H54 (cell line): ENCODE results near the gene ZSWIM6.
A peak's percentile ranks its signal among the peaks of the same experiment; 100 is the strongest.

ENCODE experiments used
- DNase-seq: peaks from one replicate; pipeline ENCODE4 v3.0.0; 2011; ENCODE audit warnings: low spot score, mixed read lengths; ENCODE audit not compliant: insufficient read length
- FAIRE-seq: peaks from 3 replicates; lab custom pipeline; 2011; peaks lifted over from hg19 to GRCh38; lab: Jason Lieb, UNC
- POLR2A ChIP-seq: IDR thresholded peaks from 2 replicates; pipeline ENCODE4 v1.6.1; 2011; ENCODE audit warnings: low read depth, mild to moderate bottlenecking, low read length

The ZSWIM6 gene

GRCh38 chr5:61351733-61352132, 19.7 kb downstream of the ZSWIM6 start:
- DNase-seq (no peak), FAIRE-seq (no peak)
- no peak for TF ChIP-seq POLR2A

- no peak for FAIRE-seq
- DNase-seq = no peak
- TF ChIP-seq POLR2A = no peak
These were observed 20.1 kb downstream of the ZSWIM6 start for GRCh38 chr5:61352180-61352579.

- TF ChIP-seq POLR2A = no peak
- no peak for FAIRE-seq
- DNase-seq = no peak
These were observed 20.6 kb downstream of the ZSWIM6 start for GRCh38 chr5:61352612-61353156.

GRCh38 chr5:61353293-61353692, 21.2 kb downstream of the ZSWIM6 start:
- FAIRE-seq = no peak
- TF ChIP-seq POLR2A = no peak
- DNase-seq = no peak

- DNase-seq (no peak), FAIRE-seq (no peak)
These were observed 22.1 kb downstream of the ZSWIM6 start for GRCh38 chr5:61354199-61354598.

GRCh38 chr5:61357745-61358144, 25.7 kb downstream of the ZSWIM6 start:
- DNase-seq (no peak), FAIRE-seq (no peak)
- TF ChIP-seq POLR2A = no peak

More at GRCh38 chr5:61354199-61354598, 22.1 kb downstream of the ZSWIM6 start:
- TF ChIP-seq POLR2A = no peak

- FAIRE-seq = no peak
- TF ChIP-seq POLR2A = no peak
- DNase-seq = no peak
These were observed 30.8 kb downstream of the ZSWIM6 start for GRCh38 chr5:61362796-61363368.

GRCh38 chr5:61363401-61364114, 31.5 kb downstream of the ZSWIM6 start:
- DNase-seq = no peak
- no peak for TF ChIP-seq POLR2A
- no peak for FAIRE-seq

- no peak for TF ChIP-seq POLR2A
- FAIRE-seq (no peak), DNase-seq (no peak)
These were observed 34.6 kb downstream of the ZSWIM6 start for GRCh38 chr5:61366497-61367240.

GRCh38 chr5:61370506-61370905, 38.4 kb downstream of the ZSWIM6 start:
- FAIRE-seq (no peak), DNase-seq (no peak)
- TF ChIP-seq POLR2A = no peak

GRCh38 chr5:61371474-61371873, 39.4 kb downstream of the ZSWIM6 start:
- TF ChIP-seq POLR2A = no peak
- DNase-seq (no peak), FAIRE-seq (peak; percentile 27)

- peak; percentile 43 for FAIRE-seq
- DNase-seq = no peak
- TF ChIP-seq POLR2A = no peak
These were observed 47.6 kb downstream of the ZSWIM6 start for GRCh38 chr5:61379677-61380076.

GRCh38 chr5:61381968-61382367, 49.9 kb downstream of the ZSWIM6 start:
- TF ChIP-seq POLR2A = no peak
- DNase-seq = no peak
- FAIRE-seq = no peak

- no peak for TF ChIP-seq POLR2A
- FAIRE-seq (no peak), DNase-seq (no peak)
These were observed 53.6 kb downstream of the ZSWIM6 start for GRCh38 chr5:61385627-61386026.
